ENCODE measurements around the gene STXBP6.

STXBP6 gene

DNA sequence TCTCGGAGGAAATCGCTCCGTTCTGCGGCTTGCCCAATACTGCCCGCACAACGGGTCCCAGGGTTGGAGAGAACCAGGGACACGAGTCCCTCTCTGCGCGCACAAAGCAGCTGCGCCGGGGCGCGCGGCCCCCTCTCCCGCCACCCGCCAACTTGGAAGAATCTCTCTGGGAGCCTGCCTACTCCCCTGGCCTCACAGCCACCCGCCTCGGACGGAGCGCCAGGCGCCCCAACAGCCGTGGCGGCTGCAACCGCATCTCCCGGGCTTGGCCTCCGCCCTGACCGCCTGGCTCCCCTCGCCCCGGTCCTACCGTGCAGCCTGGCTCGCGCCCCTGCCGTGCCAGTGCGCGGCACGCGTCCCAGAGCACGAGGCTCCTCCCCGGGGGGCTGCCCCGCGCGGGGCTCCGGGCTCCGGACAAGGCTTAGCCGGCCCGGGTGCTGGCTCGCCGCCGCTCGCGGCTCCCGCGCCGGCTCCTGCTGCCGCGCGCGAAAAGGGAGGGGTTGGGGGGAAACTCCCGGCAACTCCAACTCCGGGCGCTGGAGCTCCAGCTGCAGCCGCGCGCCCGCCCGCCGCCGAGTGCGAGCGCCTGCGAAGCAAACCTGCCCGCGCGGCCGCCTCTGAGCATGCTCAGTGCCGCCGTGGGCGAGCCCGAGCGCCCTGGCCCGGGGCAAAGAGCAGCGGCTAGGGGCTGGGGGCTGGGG lies at the start of gene STXBP6:
STXBP6 (minus strand) TSS at position 580 of the 701 bp plus-strand sequence. CDS start 75,329 bp downstream, outside the sequence.
- H3K9me3 Mint-ChIP-seq: no peaks in the 10 kb centered on the region
- peaks cover 19% of the 10 kb centered on the region for H3K4me1 Mint-ChIP-seq
- H3K36me3 Mint-ChIP-seq (ENCODE audit: low read depth): no peaks in the 10 kb centered on the region
- TF ChIP-seq, protein P1, sequence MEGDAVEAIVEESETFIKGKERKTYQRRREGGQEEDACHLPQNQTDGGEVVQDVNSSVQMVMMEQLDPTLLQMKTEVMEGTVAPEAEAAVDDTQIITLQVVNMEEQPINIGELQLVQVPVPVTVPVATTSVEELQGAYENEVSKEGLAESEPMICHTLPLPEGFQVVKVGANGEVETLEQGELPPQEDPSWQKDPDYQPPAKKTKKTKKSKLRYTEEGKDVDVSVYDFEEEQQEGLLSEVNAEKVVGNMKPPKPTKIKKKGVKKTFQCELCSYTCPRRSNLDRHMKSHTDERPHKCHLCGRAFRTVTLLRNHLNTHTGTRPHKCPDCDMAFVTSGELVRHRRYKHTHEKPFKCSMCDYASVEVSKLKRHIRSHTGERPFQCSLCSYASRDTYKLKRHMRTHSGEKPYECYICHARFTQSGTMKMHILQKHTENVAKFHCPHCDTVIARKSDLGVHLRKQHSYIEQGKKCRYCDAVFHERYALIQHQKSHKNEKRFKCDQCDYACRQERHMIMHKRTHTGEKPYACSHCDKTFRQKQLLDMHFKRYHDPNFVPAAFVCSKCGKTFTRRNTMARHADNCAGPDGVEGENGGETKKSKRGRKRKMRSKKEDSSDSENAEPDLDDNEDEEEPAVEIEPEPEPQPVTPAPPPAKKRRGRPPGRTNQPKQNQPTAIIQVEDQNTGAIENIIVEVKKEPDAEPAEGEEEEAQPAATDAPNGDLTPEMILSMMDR (IDR thresholded peaks at IDR 0.05; ENCODE audit: unreplicated experiment in 3 of 3): no peak
- H3K27me3 Mint-ChIP-seq (ENCODE audit: low read depth): peaks cover 62% of the 10 kb centered on the region
- H3K27ac Mint-ChIP-seq: peak within 1 kb of the TSS; percentile 12 to 62 (median 22)
- H3K4me3 Mint-ChIP-seq: peak within 1 kb of the TSS; percentile 90 to 95 (median 92)

DNA sequence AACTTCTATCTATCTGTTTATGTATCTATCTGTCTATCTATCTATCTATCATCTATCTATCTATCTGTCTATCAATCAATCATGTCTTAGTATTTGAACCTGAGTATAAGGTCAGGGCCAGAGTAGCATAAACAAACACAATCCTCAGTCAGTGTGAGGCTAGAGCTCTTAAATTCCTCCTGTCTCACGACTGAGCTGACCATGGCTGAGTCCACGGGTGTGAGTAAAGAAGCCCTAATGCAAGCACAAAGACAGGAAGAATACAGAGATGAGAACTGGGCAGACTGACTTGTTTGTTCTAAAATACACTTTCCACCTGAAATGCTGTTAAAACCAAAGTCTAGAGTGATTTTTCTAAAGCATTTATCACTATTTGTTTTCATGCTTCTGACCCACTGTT lies 47.2 kb upstream of the STXBP6 start:
- Mint-ChIP-seq H3K27me3 (ENCODE audit: low read depth) (peaks cover 10% of the 10 kb centered on the region), H3K27ac (no peak overlapping the region), H3K9me3 (no peaks in the 10 kb centered on the region), H3K36me3 (ENCODE audit: low read depth) (no peaks in the 10 kb centered on the region), H3K4me1 (peaks cover 10% of the 10 kb centered on the region), H3K4me3 (no peak overlapping the region)
- TF ChIP-seq, protein P1 (IDR thresholded peaks at IDR 0.05; ENCODE audit: unreplicated experiment in 3 of 3): no peak

DNA sequence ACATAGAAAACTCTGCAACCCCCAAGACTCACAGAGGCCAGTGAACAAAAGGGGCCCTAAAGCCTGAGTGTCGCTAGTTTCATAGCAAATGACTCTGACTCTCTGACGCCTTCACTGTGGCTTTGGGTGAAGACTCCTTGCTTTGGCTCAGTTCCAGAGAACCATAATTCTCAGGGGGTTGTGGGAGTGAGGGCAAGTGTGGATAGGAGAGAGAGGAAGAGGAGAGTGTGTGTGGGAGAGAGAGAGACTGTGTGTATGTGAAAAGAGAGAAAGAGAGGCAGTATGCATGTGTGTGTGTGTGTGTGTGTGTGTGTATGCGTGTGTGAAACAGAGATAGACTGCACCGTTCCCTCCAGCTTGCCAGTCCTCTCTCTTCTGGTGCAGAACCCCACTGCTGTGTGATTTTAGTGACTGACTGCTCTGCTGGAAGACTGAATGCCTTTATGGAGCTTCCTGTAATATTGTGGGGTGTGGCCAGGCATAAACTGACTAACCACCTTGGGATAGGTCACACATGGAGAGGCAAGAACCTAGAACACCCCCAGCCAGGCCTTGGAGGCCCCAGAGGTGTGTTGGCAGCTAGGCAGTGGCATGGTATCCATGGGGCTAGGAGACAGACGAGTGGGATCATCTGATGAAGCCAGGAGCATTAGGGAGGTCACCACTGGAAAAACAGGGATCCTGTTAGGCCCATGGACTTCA lies 45.9 kb upstream of the STXBP6 start:
- peaks cover 10% of the 10 kb centered on the region for H3K27me3 Mint-ChIP-seq (ENCODE audit: low read depth)
- H3K27ac Mint-ChIP-seq: peak overlapping the region; percentile 24 to 42 (median 41)
- peaks cover 12% of the 10 kb centered on the region for H3K4me1 Mint-ChIP-seq
- no peaks in the 10 kb centered on the region for H3K36me3 Mint-ChIP-seq (ENCODE audit: low read depth)
- peak overlapping the region in 2 of 3 experiments; percentile 35 to 38 for H3K4me3 Mint-ChIP-seq
- no peaks in the 10 kb centered on the region for H3K9me3 Mint-ChIP-seq
- TF ChIP-seq, protein P1 (IDR thresholded peaks at IDR 0.05; ENCODE audit: unreplicated experiment in 3 of 3): no peak

DNA sequence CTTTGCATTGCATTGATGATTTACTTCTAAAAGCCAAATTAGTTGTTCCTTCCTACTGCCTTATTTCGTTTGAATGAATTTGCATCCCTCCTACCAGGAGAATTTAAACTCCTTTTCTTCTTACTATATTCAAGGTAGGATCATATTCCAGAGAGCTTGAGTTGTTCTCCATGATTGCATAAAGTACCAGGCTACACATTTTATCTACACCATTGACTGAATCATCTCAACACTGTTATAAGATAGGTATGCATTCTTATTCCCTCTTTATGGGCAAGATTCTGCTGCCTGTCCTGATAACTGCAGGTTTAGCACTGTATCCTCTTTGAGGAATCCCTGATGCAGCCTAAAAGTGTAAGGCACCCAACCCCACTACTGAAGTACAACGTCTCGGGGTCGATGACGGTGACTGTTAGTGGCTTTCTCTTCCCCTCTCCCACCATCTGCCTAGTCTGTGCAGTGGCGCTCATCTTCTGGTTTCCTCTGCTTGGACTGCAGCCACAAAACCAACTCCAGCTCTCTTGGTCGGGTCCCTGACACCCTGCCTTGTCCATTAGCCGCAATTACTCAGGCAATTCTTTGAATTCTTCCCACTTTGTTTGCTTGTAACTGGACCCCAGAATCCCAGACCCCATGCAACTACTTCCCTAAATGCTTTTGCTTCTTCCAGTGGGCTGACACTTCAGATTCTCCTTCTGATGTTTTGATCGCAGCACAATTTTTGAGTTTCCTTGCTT lies 44.4 kb upstream of the STXBP6 start:
- H3K27me3 Mint-ChIP-seq (ENCODE audit: low read depth): peaks cover 10% of the 10 kb centered on the region
- H3K36me3 Mint-ChIP-seq (ENCODE audit: low read depth): no peaks in the 10 kb centered on the region
- no peak overlapping the region for H3K27ac Mint-ChIP-seq
- no peaks in the 10 kb centered on the region for H3K9me3 Mint-ChIP-seq
- TF ChIP-seq, protein P1 (IDR thresholded peaks at IDR 0.05; ENCODE audit: unreplicated experiment in 3 of 3): no peak
- H3K4me1 Mint-ChIP-seq: peaks cover 22% of the 10 kb centered on the region
- no peak overlapping the region for H3K4me3 Mint-ChIP-seq

DNA sequence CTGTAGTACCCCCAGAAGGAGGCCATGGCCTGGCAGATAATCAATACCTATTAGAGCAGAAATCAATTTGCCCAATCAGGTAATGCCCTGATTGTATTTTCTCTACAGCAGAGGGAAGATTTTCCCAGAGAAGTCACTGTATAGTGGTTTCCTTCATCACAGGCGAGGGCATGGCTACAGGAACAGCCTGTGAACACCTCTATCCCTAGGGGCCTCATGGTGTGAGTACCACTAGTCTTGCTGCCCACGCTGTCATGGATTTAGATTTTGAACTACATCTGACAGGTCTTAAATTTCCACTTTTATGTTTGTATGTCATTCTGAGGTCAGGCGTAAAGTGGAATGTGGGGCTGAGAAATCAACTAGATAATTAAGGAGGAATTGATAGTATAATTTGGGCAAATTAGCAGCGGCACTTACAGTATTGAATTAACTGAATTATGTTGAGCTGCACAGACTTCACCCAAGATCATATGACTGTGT lies 42.4 kb upstream of the STXBP6 start:
- Mint-ChIP-seq H3K27me3 (ENCODE audit: low read depth) (peaks cover 14% of the 10 kb centered on the region), H3K36me3 (ENCODE audit: low read depth) (no peaks in the 10 kb centered on the region), H3K9me3 (no peaks in the 10 kb centered on the region), H3K4me3 (no peak overlapping the region), H3K27ac (no peak overlapping the region), H3K4me1 (peaks cover 28% of the 10 kb centered on the region)
- TF ChIP-seq, protein P1 (IDR thresholded peaks at IDR 0.05; ENCODE audit: unreplicated experiment in 3 of 3): no peak
